Hepatocyte (in vitro differentiated cells): ENCODE measurements around the gene NPHP4. TPM values are rescaled to one million over a fixed set of nuclear protein-coding genes. Genes with fewer than 3 reads are reported as not detected.

Source experiments
- DNase-seq: peaks from one replicate; pipeline ENCODE4 v3.0.0-alpha.2; 2016; ENCODE audit warnings: low spot score
- H2AFZ ChIP-seq: fragments of 200-600 bp; sonication (generic); 2 replicates; pipeline ENCODE4 v1.6.0; 2016; ENCODE audit warnings: antibody characterized with exemption, mild to moderate bottlenecking
- H3K27ac ChIP-seq: fragments of 200-600 bp; sonication (generic); 2 replicates; pipeline ENCODE4 v1.5.1; 2016; ENCODE audit warnings: mild to moderate bottlenecking
- H3K27me3 ChIP-seq: fragments of 200-600 bp; sonication (generic); 2 replicates; pipeline ENCODE4 v1.6.1; 2016
- H3K36me3 ChIP-seq: fragments of 200-600 bp; sonication (generic); replicated peaks from 2 replicates; pipeline ENCODE4 v1.5.1; 2016; ENCODE audit warnings: low read depth; ENCODE audit not compliant: insufficient read depth
- H3K4me1 ChIP-seq: fragments of 200-600 bp; sonication (generic); 2 replicates; pipeline ENCODE4 v1.5.1; 2016; ENCODE audit warnings: mild to moderate bottlenecking, moderate library complexity; ENCODE audit not compliant: insufficient read depth
- H3K4me2 ChIP-seq: fragments of 200-600 bp; sonication (generic); 2 replicates; pipeline ENCODE4 v1.6.0; 2016
- H3K4me3 ChIP-seq: fragments of 200-600 bp; sonication (generic); 2 replicates; pipeline ENCODE4 v1.5.1; 2016; ENCODE audit warnings: mild to moderate bottlenecking
- H3K79me2 ChIP-seq: fragments of 200-600 bp; sonication (generic); 2 replicates; pipeline ENCODE4 v1.6.0; 2017; ENCODE audit warnings: mild to moderate bottlenecking
- H3K9me2 ChIP-seq: fragments of 200-600 bp; sonication (generic); replicated peaks from 2 replicates; pipeline ENCODE4 v1.6.0; 2017; ENCODE audit warnings: mild to moderate bottlenecking; ENCODE audit not compliant: insufficient read depth
- H3K9me3 ChIP-seq: fragments of 200-600 bp; sonication (generic); 2 replicates; pipeline ENCODE4 v1.5.1; 2016; ENCODE audit warnings: low read depth, mild to moderate bottlenecking
- H4K20me1 ChIP-seq: fragments of 200-600 bp; sonication (generic); 2 replicates; pipeline ENCODE4 v1.6.0; 2016; ENCODE audit warnings: mild to moderate bottlenecking; ENCODE audit not compliant: insufficient read depth, poor library complexity, severe bottlenecking
- CTCF ChIP-seq: fragments of 200-600 bp; sonication (generic); IDR thresholded peaks from 2 replicates; pipeline ENCODE4 v1.5.1; 2016; ENCODE audit warnings: antibody characterized with exemption, mild to moderate bottlenecking; ENCODE audit not compliant: poor library complexity
- EZH2 ChIP-seq: fragments of 200-600 bp; sonication (generic); IDR thresholded peaks from 2 replicates; pipeline ENCODE4 v1.6.1; 2016; ENCODE audit warnings: antibody characterized with exemption, mild to moderate bottlenecking, borderline replicate concordance
- EZH2phosphoT487 ChIP-seq: fragments of 200-600 bp; sonication (generic); IDR thresholded peaks from one replicate; pipeline ENCODE4 v1.6.1; 2018; ENCODE audit warnings: antibody characterized with exemption, mild to moderate bottlenecking, low read depth, moderate library complexity; ENCODE audit not compliant: unreplicated experiment, severe bottlenecking
- WGBS: methylation state at CpG from one replicate; pipeline ENCODE4 v1.1.6; 2016; ENCODE audit warnings: low lambda C conversion rate; ENCODE audit errors: missing lambda C conversion rate; 5-methylcytosine and 5-hydroxymethylcytosine counted together
- polyA plus RNA-seq: library from polyadenylated mRNA; unstranded; fragments of >200 nt; fragmentation: Nextera tagmentation; extraction: Ambion mirVana; gene quantifications from 2 replicates; pipeline ENCODE4 v1.2.1, GENCODE V29; 2016
- total RNA-seq: library from RNA; depleted of rRNA; stranded (reverse); fragments of >200 nt; gene quantifications from 2 replicates; pipeline ENCODE4 v1.2.3, GENCODE V29; 2014

The NPHP4 gene
- total and polyA plus RNA-seq, 2 experiments from 2014 or later, result 5.6 to 6.0 TPM

GRCh38 chr1:6024376-6024775 lies 32.2 kb upstream of the NPHP4 start:
- Histone ChIP-seq H3K36me3 (no peaks in the 10 kb centered on the region), H3K4me3 (no peak overlapping the region), H2AFZ (no peak overlapping the region), H3K79me2 (no peaks in the 10 kb centered on the region), H3K27me3 (no peaks in the 10 kb centered on the region), H3K4me2 (no peak overlapping the region), H3K9me3 (no peaks in the 10 kb centered on the region), H3K4me1 (no peaks in the 10 kb centered on the region), H3K9me2 (no peaks in the 10 kb centered on the region), H3K27ac (no peak overlapping the region), H4K20me1 (no peaks in the 10 kb centered on the region)
- no peak for DNase-seq
- 91% methylated on average over 6 of the region's 6 CpGs for WGBS
- TF ChIP-seq CTCF (no peak), EZH2phosphoT487 (no peak), EZH2 (no peak)

GRCh38 chr1:6023346-6023745 lies 31.1 kb upstream of the NPHP4 start:
- 81% methylated on average over 5 of the region's 5 CpGs for WGBS
- H2AFZ ChIP-seq, result no peak overlapping the region
- no peak for DNase-seq
- no peaks in the 10 kb centered on the region for H4K20me1 ChIP-seq
- no peaks in the 10 kb centered on the region for H3K27me3 ChIP-seq
- no peaks in the 10 kb centered on the region for H3K9me3 ChIP-seq
- no peak for TF ChIP-seq EZH2phosphoT487
- TF ChIP-seq CTCF, result no peak
- no peak for TF ChIP-seq EZH2
- no peaks in the 10 kb centered on the region for H3K9me2 ChIP-seq
- H3K79me2 ChIP-seq, result no peaks in the 10 kb centered on the region
- H3K4me3 ChIP-seq, result no peak overlapping the region
- no peaks in the 10 kb centered on the region for H3K4me1 ChIP-seq
- H3K36me3 ChIP-seq, result no peaks in the 10 kb centered on the region
- no peak overlapping the region for H3K27ac ChIP-seq
- H3K4me2 ChIP-seq, result no peak overlapping the region

- H3K36me3 ChIP-seq, result no peaks in the 10 kb centered on the region
- H3K4me3 ChIP-seq, result no peak overlapping the region
- H4K20me1 ChIP-seq, result no peaks in the 10 kb centered on the region
- no peaks in the 10 kb centered on the region for H3K27me3 ChIP-seq
- no peaks in the 10 kb centered on the region for H3K9me2 ChIP-seq
- DNase-seq, result no peak
- no peaks in the 10 kb centered on the region for H3K4me1 ChIP-seq
- WGBS, result 99% methylated on average over 4 of the region's 4 CpGs
- no peak overlapping the region for H2AFZ ChIP-seq
- no peak for TF ChIP-seq EZH2phosphoT487
- TF ChIP-seq EZH2, result no peak
- TF ChIP-seq CTCF, result no peak
- no peak overlapping the region for H3K27ac ChIP-seq
- no peak overlapping the region for H3K4me2 ChIP-seq
- no peaks in the 10 kb centered on the region for H3K79me2 ChIP-seq
- no peaks in the 10 kb centered on the region for H3K9me3 ChIP-seq
Measured at GRCh38 chr1:6022193-6022592, 30.0 kb upstream of the NPHP4 start.
